Anterior cingulate cortex (tissue), 58 donors: ENCODE data around the gene CREG2.

Source experiments
- DNase-seq, 58 donors: peaks; one replicate each; lab custom pipeline; 2025; lab: John Stamatoyannopoulos, UW

Gene CREG2

GRCh38 chr2:101311696-101312017, 75.6 kb downstream of the CREG2 start:
- DNase-seq, result no peak

DNA sequence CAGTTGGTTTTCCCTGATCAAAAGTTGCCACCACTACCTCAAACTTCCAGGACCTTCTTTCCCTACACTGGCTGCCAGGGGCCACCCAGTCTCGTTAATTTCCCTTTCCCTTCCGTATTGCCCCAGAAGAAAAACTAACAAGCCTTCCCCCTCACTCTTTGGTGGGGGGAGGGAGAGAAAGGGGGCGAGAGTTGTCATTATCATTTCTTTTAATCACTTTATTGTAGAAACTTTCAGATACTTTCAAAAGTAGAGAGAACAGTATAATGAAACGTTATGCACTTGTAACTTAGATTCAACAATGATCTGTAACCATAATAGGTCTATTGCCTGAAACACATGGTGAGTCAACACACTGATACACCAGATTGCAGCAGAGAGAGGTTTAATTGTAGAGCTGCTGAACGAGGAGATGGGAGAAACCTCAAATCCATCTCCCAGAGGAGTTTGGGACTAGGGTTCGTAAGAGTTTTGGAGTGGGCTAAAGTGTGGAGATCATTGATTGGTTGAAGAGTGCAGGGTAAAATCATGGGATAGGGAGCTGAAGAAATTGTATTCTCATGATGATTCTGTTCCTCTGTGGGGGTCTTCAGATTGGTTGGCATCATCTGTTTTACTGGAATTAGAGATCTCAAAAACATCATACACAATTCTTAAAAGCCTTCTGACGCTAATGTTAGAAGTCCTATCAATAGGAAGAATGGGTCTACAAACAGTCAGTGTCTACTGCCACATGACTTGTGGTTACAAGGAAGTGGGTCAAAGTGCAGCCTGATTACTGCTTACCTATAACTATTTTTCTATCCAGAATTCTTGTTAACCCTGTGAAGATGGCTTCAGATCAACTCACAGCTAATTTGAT, 76.2 kb downstream of the CREG2 start:
- no peak for DNase-seq

- no peak for DNase-seq
Observed at GRCh38 chr2:101310090-101310833, 77.0 kb downstream of the CREG2 start.

- peak; percentile 11 to 94 (median 85) for DNase-seq
Observed at GRCh38 chr2:101308432-101309210, 78.7 kb downstream of the CREG2 start, which contains the start of gene RNF149. RNF149 (minus strand) TSS chr2:101308701; CDS start chr2:101308588, 113 bp downstream.

DNA sequence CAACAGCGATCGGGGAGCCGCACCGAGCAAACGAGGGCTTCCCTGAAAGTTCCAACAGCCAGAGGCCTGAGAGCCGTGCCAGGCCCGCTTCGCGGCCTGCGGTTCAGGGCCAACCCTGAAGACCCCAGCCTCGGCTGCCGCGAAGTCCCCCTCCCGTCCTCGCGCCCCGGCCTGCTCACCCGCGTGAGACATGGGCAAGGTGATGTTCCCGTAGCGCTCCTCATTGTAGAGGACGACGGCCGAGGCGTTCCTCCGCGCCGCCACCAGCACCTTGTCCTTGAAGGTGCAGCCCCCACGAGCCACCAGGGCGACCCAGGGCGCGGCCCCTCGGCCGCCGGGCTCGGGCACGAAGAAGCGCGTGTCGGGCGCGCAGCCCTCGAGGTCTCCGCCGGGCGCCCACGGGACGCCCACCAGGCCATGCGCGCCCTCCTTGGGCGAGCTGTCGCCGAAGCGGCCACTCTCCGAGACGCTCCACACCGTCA, 79.3 kb downstream of the CREG2 start:
- DNase-seq, result peak in 2 of 58 donors; percentile 25 to 36

DNA sequence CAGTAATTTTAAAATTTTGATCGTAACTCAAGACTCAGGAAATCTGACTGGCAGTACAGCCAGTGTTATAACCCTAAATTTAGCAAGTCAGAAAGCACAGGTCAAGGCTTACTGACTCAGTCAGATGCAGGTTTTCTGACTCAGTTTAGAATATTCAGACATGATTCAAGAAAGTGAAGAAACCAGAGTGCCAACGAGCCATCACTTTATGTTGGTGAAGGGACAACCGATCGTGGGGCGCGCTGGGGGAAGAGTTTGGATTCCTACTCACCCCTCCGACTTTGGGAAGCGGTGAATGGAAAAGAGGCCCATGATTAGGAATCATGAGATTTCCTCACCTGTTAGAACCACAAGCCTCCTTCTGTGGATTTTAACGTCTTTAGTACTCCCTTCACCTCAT, 79.8 kb downstream of the CREG2 start:
- DNase-seq, result no peak

DNA sequence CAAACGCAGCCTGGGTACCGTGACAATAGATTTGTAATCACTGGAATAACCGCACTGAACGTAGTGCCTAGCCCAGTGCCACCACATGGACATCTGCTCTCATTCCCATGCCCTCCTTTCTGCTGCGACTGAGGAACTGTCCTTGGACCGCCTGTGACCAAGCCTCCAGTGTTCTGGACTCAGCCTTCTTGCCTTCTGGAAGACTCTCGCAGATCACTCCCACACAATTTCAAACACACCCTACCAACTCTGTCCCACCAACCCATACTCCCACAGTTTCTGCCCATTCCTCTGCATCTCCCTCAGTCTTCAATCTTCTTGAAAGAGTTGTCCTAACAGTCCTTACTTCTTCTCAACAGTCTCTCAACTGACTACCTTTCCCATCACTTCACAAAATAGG, 80.9 kb downstream of the CREG2 start:
- DNase-seq, result no peak

DNA sequence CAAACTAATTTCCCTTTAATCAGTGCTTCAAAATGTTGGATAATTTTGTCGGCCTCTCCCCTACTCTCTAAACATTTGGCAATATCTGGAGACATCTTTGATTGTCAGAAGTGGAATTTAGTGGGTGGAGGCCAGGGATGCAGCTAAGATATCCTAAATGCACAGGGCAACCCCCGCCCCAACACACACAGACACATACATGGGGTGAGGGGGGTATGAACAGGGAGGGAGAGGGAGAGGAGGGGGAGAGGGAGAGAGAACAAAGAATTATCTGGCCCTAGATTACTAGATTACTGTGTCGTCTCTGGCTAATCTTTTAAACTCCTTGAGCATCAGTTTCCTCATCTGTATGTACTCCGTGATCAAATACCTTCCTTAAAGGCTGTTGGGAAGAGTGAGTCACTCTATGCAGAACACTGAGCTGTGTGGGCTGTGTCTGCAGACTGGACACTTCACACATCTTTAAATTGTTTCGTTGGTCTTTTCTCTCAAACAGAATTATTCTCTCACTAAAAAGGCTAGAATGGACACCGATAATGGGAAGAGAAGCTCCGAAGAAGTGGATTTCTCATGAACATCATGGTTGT, 81.7 kb downstream of the CREG2 start:
- peak in 1 of 58 donors; percentile 35 for DNase-seq

GRCh38 chr2:101305035-101305434, 82.3 kb downstream of the CREG2 start:
- DNase-seq, result no peak

DNA sequence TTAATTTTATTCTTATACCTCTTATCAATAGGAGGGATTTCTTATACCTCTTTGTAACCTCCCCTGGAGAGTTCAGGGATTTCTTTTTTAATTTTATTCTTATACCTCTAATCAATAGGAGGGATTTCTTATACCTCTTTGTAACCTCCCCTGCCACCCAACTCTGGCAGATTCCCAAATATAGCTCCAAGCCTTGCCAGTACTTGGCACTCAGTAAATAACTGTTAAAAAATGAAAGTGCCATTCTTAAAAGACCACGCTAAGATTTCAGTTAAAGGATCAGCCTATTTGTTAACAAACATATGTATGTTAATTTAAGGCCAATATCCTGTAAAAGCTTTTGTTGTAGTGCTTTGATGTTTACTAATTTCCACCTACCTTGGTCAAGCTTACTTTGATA, 83.6 kb downstream of the CREG2 start:
- no peak for DNase-seq

GRCh38 chr2:101302016-101302415, 85.3 kb downstream of the CREG2 start:
- no peak for DNase-seq

DNA sequence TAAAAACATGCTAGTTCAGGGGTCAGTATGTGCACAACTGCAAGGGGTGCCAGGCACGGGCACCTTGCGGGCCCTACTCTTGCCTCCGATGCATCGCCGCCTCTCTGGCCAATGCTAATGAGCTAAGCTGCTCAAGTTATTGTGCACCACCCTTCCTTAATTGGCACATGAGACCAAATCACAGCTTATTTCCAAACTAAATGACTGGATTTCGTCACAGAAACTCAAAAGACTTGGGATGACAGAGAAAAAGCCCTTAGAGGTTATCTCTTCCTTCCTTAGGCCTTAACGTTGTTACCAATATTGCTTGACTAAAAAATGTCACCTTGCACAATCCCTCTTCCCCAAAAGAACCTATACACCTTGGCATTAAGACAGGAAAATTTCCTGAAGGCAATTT, 86.5 kb downstream of the CREG2 start:
- no peak for DNase-seq

- no peak for DNase-seq
Observed at GRCh38 chr2:101300164-101300563, 87.1 kb downstream of the CREG2 start.

DNA sequence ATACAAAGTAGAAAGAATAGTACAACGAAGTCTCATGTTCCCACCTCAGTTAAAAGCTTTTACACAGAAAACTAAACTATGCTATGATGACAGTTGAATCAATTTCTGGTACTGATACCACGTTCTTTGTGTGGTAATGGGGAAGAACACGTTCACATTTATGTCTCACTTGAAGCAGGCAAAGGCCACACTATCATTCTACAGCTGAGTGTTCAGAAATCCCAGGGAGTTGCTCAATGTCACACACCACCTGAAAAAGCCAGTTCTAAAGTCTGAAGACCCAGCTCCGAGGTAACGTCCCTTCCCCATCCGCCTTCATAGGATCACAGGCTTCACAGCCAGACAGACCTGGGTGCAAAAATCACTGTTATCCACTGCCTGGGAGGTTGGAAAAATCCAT, 87.7 kb downstream of the CREG2 start:
- no peak for DNase-seq

DNA sequence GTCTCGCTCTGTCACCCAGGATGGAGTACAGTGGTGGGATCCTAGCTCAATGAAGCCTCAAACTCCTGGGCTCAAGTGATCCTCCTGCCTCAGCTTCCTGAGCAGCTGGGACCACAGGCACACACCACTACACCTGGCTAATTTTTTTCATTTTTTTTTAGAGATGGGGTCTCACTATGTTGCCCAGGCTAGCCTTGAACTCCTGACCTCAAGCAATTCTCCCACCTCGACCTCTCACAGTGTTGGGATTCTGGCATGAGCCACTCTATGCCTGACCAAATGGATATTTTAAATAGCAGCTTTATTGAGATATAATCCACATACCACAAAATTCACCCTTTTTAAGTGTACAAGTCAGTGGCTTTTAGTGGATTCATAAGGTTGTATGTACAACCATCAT, 89.9 kb downstream of the CREG2 start:
- no peak for DNase-seq

GRCh38 chr2:101296371-101296770, 90.9 kb downstream of the CREG2 start:
- no peak for DNase-seq

- DNase-seq, result no peak
Observed at GRCh38 chr2:101295895-101296294, 91.4 kb downstream of the CREG2 start.
